Astrocyte (in vitro differentiated cells and primary cell): ENCODE results near the gene KIAA1671. TPM values are rescaled to one million over a fixed set of nuclear protein-coding genes. Genes with fewer than 3 reads are reported as not detected.

Experiments used
- DNase-seq: peaks from one replicate; pipeline ENCODE4 v3.0.0-alpha.2; 2010; ENCODE audit warnings: low read depth
- FAIRE-seq: peaks from 2 replicates; lab custom pipeline; 2011; peaks lifted over from hg19 to GRCh38; lab: Jason Lieb, UNC
- H2AFZ ChIP-seq: 2 replicates; pipeline ENCODE4 v1.6.0; 2012; ENCODE audit warnings: low read depth, low read length, inconsistent platforms
- H3K27ac ChIP-seq: 2 replicates; pipeline ENCODE4 v1.5.1; 2011; ENCODE audit warnings: low read depth, low read length, inconsistent platforms
- H3K27me3 ChIP-seq: 2 replicates; pipeline ENCODE4 v1.6.0; 2011; ENCODE audit warnings: low read length, inconsistent platforms; ENCODE audit not compliant: insufficient read depth
- H3K36me3 ChIP-seq: 2 replicates; pipeline ENCODE4 v1.5.1; 2011; ENCODE audit warnings: low read length, inconsistent platforms; ENCODE audit not compliant: insufficient read depth
- H3K4me1 ChIP-seq: 2 replicates; pipeline ENCODE4 v1.5.1; 2011; ENCODE audit warnings: low read length, inconsistent platforms; ENCODE audit not compliant: insufficient read depth
- H3K4me2 ChIP-seq: 2 replicates; pipeline ENCODE4 v1.6.0; 2012; ENCODE audit warnings: low read length, inconsistent platforms
- H3K4me3 ChIP-seq: 2 replicates; pipeline ENCODE4 v1.5.1; 2011; ENCODE audit warnings: low read depth, mild to moderate bottlenecking, low read length, inconsistent platforms; ENCODE audit not compliant: insufficient read depth
- H3K79me2 ChIP-seq: 2 replicates; pipeline ENCODE4 v1.6.0; 2012; ENCODE audit warnings: mild to moderate bottlenecking, low read length, inconsistent platforms; ENCODE audit not compliant: insufficient read depth
- H3K9ac ChIP-seq: 2 replicates; pipeline ENCODE4 v1.6.0; 2012; ENCODE audit warnings: mild to moderate bottlenecking, low read length, inconsistent platforms
- H3K9me3 ChIP-seq: 2 replicates; pipeline ENCODE4 v1.5.1; 2012; ENCODE audit warnings: low read depth, mild to moderate bottlenecking, low read length, inconsistent platforms; ENCODE audit not compliant: insufficient read depth
- H4K20me1 ChIP-seq: 2 replicates; pipeline ENCODE4 v1.6.0; 2012; ENCODE audit warnings: low read length, inconsistent platforms; ENCODE audit not compliant: insufficient read depth
- H3K27ac Mint-ChIP-seq: one replicate; pipeline ENCODE4 v1.8.0; 2021; ENCODE audit warnings: mild to moderate bottlenecking, mixed read lengths; ENCODE audit not compliant: unreplicated experiment
- H3K27me3 Mint-ChIP-seq: one replicate; pipeline ENCODE4 v1.8.0; 2021; ENCODE audit warnings: low read depth, mixed read lengths; ENCODE audit not compliant: unreplicated experiment
- H3K36me3 Mint-ChIP-seq: one replicate; pipeline ENCODE4 v1.8.0; 2021; ENCODE audit warnings: low read depth, mixed read lengths; ENCODE audit not compliant: unreplicated experiment
- H3K4me1 Mint-ChIP-seq: one replicate; pipeline ENCODE4 v1.8.0; 2021; ENCODE audit warnings: low read depth, mixed read lengths; ENCODE audit not compliant: unreplicated experiment
- H3K4me3 Mint-ChIP-seq: one replicate; pipeline ENCODE4 v1.8.0; 2021; ENCODE audit warnings: mild to moderate bottlenecking, moderate library complexity, mixed read lengths; ENCODE audit not compliant: unreplicated experiment
- H3K9me3 Mint-ChIP-seq: one replicate; pipeline ENCODE4 v1.8.0; 2021; ENCODE audit warnings: mild to moderate bottlenecking, mixed read lengths; ENCODE audit not compliant: unreplicated experiment
- EZH2 ChIP-seq: IDR thresholded peaks from 2 replicates; pipeline ENCODE4 v1.6.1; 2012; ENCODE audit warnings: mild to moderate bottlenecking, low read length, inconsistent platforms; ENCODE audit not compliant: insufficient read depth
- total RNA-seq: library from RNA; stranded (reverse); gene quantifications from 2 replicates; pipeline ENCODE4 v1.2.1, GENCODE V29; 2021
- TF ChIP-seq, protein P1 (sequence below): IDR thresholded peaks from 2 replicates; pipeline ENCODE4 v1.5.1; 2011; ENCODE audit warnings: low read depth, mild to moderate bottlenecking, inconsistent platforms, low read length, moderate library complexity; ENCODE audit not compliant: insufficient read depth

Gene KIAA1671
- total RNA-seq, 1 donor from 2014 or later = 28.4 TPM

DNA sequence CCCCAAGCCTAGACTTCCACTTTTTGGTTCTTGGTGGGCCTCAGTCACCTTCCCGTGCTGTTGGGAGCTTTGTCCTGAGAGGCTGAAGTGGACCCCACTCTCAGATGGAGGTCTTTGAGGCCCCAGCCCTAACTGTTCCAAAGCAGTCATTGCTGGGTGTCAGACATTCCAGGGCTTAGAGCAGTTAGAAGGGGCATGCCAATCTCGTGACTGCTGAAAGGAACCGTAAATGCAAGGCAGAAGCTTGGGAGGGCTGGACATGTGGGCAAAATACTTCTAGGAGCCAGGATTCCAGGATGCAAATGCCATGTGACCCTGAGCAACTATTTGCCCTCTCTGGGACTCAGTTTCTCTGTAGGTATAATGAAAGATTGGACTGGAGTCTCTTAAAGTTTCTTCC is 128.3 kb downstream of the KIAA1671 start:
- Histone ChIP-seq H4K20me1 (peaks cover 13% of the 10 kb centered on the region), H3K9ac (no peak overlapping the region), H3K4me2 (no peak overlapping the region), H3K4me1 (no peaks in the 10 kb centered on the region), H3K27me3 (no peaks in the 10 kb centered on the region), H3K9me3 (no peaks in the 10 kb centered on the region), H2AFZ (no peak overlapping the region), H3K79me2 (no peaks in the 10 kb centered on the region), H3K4me3 (no peak overlapping the region), H3K36me3 (no peaks in the 10 kb centered on the region), H3K27ac (no peak overlapping the region)
- Mint-ChIP-seq H3K27me3 (peaks cover 6% of the 10 kb centered on the region), H3K4me3 (no peak overlapping the region), H3K36me3 (no peaks in the 10 kb centered on the region), H3K27ac (no peak overlapping the region), H3K4me1 (peaks cover 5% of the 10 kb centered on the region), H3K9me3 (no peaks in the 10 kb centered on the region)
- no peak for TF ChIP-seq EZH2
- TF ChIP-seq, protein P1, sequence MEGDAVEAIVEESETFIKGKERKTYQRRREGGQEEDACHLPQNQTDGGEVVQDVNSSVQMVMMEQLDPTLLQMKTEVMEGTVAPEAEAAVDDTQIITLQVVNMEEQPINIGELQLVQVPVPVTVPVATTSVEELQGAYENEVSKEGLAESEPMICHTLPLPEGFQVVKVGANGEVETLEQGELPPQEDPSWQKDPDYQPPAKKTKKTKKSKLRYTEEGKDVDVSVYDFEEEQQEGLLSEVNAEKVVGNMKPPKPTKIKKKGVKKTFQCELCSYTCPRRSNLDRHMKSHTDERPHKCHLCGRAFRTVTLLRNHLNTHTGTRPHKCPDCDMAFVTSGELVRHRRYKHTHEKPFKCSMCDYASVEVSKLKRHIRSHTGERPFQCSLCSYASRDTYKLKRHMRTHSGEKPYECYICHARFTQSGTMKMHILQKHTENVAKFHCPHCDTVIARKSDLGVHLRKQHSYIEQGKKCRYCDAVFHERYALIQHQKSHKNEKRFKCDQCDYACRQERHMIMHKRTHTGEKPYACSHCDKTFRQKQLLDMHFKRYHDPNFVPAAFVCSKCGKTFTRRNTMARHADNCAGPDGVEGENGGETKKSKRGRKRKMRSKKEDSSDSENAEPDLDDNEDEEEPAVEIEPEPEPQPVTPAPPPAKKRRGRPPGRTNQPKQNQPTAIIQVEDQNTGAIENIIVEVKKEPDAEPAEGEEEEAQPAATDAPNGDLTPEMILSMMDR = no peak
- DNase-seq (no peak), FAIRE-seq (no peak)

DNA sequence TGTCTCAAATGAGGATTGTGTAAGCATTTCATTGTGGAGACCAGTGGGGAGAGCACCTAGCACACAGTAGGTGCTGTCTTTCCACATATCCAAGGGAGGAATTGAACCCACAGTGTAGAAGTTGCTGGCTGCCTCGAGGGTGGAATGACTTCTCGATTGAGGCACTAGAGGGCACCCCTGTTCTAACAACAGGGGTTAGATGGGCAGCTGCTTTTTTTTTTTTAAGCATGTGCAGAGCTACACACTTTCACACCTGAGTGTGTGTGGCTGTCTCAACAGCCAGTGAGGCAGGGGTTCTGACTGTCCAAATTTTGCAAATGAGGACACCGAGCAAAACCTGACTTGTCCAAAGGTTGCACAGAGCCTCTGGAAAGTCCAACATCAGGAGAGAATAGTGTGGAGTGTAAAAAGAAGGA is 128.9 kb downstream of the KIAA1671 start:
- H3K4me1 ChIP-seq = no peaks in the 10 kb centered on the region
- peaks cover 9% of the 10 kb centered on the region for H3K4me1 Mint-ChIP-seq
- no peaks in the 10 kb centered on the region for H3K36me3 Mint-ChIP-seq
- TF ChIP-seq EZH2 = no peak
- TF ChIP-seq, protein P1 = peak; percentile 43
- no peaks in the 10 kb centered on the region for H3K36me3 ChIP-seq
- H3K79me2 ChIP-seq = no peaks in the 10 kb centered on the region
- DNase-seq (no peak), FAIRE-seq (no peak)
- no peaks in the 10 kb centered on the region for H3K9me3 ChIP-seq
- peak overlapping the region; percentile 36 for H3K4me3 Mint-ChIP-seq
- H3K27me3 ChIP-seq = no peaks in the 10 kb centered on the region
- no peak overlapping the region for H3K27ac Mint-ChIP-seq
- no peak overlapping the region for H3K27ac ChIP-seq
- H2AFZ ChIP-seq = no peak overlapping the region
- no peak overlapping the region for H3K4me2 ChIP-seq
- H3K4me3 ChIP-seq = no peak overlapping the region
- H3K27me3 Mint-ChIP-seq = peaks cover 6% of the 10 kb centered on the region
- H3K9ac ChIP-seq = no peak overlapping the region
- no peaks in the 10 kb centered on the region for H3K9me3 Mint-ChIP-seq
- H4K20me1 ChIP-seq = peaks cover 11% of the 10 kb centered on the region

DNA sequence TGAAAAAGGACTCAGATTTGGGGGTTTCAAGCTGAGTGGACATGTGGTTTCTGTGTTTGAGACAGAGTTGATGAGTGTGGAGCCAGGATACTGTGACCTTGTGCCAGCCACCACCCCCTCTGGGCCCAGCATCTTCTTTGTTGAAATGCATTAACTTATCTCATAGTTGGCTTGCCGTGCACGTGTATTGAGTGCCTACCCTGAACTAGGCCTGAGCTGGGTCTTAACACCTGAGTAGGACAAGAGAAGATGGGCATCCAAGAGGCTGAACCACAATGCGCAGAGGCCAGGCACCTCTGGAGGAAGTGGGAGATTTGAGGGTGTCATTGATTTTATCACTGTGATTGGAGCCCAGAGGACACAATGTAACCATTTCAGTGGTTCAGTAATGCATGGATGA is 129.6 kb downstream of the KIAA1671 start:
- no peak for DNase-seq
- H3K27me3 ChIP-seq = no peaks in the 10 kb centered on the region
- Mint-ChIP-seq H3K27me3 (peaks cover 6% of the 10 kb centered on the region), H3K36me3 (no peaks in the 10 kb centered on the region), H3K4me1 (peaks cover 9% of the 10 kb centered on the region), H3K27ac (no peak overlapping the region), H3K9me3 (no peaks in the 10 kb centered on the region), H3K4me3 (no peak overlapping the region)
- H3K4me2 ChIP-seq = no peak overlapping the region
- H3K36me3 ChIP-seq = no peaks in the 10 kb centered on the region
- no peaks in the 10 kb centered on the region for H3K79me2 ChIP-seq
- H3K9ac ChIP-seq = no peak overlapping the region
- no peak overlapping the region for H3K27ac ChIP-seq
- H3K4me3 ChIP-seq = no peak overlapping the region
- no peaks in the 10 kb centered on the region for H3K9me3 ChIP-seq
- no peak for FAIRE-seq
- no peak overlapping the region for H2AFZ ChIP-seq
- TF ChIP-seq EZH2 = no peak
- TF ChIP-seq, protein P1 = no peak
- H3K4me1 ChIP-seq = no peaks in the 10 kb centered on the region
- peaks cover 10% of the 10 kb centered on the region for H4K20me1 ChIP-seq
